AG09319 (cell line): Measurements from ENCODE around the gene ATG12.
"Not testable (repeated sequence)": the region's sequence is repeated elsewhere in the genome, so short reads cannot be mapped to it uniquely, and the experiment has no call there.

ENCODE experiments used
- DNase-seq: peaks from one replicate; pipeline ENCODE4 v3.0.0-alpha.2; 2010; ENCODE audit warnings: low read depth; ENCODE audit errors: extremely low read depth
- CTCF ChIP-seq: IDR thresholded peaks from 2 replicates; pipeline ENCODE4 v1.5.1; 2011; ENCODE audit warnings: low read depth, mild to moderate bottlenecking, inconsistent platforms, low read length, moderate library complexity

Gene ATG12

GRCh38 chr5:115841382-115842088 is at the start of gene ATG12, which contains the start of gene AP3S1:
Gene ATG12 (minus strand): TSS chr5:115841565. CDS start chr5:115841552, 13 bp downstream.
Gene AP3S1 (plus strand): TSS chr5:115841935. CDS start chr5:115842038, 103 bp downstream.
- TF ChIP-seq CTCF = no peak
- peak; percentile 67 for DNase-seq

DNA sequence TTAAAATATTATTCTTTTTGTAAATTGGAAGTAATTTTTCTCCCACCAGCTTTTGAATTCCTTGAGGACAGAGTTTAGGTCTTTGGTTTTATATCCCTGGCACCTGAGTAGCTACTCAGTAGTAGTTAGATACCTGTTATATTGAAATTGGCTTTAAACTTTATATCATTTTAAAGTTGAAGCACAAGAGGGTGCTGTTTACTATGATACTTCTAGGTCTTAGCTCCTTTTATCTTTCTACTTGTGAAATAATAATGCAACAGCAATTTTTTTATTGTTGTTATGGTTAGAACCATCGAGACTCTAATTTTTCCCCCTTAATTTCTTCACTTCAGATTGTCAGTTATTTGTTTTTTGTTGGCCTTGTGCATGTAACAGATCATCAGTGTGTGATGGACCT is 46.7 kb upstream of the ATG12 start:
- peak; percentile 11 for DNase-seq
- peak; percentile 24 for TF ChIP-seq CTCF

- not testable (repeated sequence) for DNase-seq
Measured at GRCh38 chr5:115885208-115885607, 43.8 kb upstream of the ATG12 start.

- TF ChIP-seq CTCF = no peak
- no peak for DNase-seq
Measured at GRCh38 chr5:115884704-115885103, 43.3 kb upstream of the ATG12 start.

GRCh38 chr5:115882434-115882833 is 41.1 kb upstream of the ATG12 start:
- DNase-seq = not testable (repeated sequence)

DNA sequence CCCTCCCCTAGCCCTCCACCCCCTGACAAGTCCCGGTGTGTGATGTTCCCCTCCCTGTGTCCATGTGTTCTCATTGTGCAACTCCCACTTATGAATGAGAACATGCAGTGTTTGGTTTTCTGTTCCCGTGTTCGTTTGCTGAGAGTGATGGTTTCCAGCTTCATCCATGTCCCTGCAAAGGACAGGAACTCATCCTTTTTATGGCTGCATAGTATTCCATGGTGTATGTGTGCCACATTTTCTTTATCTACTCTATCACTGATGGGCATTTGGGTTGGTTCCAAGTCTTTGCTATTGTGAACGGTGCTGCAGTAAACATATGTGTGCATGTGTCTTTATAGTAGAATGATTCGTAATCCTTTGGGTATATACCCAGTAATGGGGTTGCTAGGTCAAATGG is 36.0 kb upstream of the ATG12 start:
- DNase-seq = not testable (repeated sequence)

- DNase-seq = no peak
- no peak for TF ChIP-seq CTCF
Measured at GRCh38 chr5:115875447-115875846, 34.1 kb upstream of the ATG12 start.

GRCh38 chr5:115873392-115873791 is 32.0 kb upstream of the ATG12 start:
- TF ChIP-seq CTCF = no peak
- DNase-seq = peak; percentile 7

- TF ChIP-seq CTCF = no peak
- no peak for DNase-seq
Measured at GRCh38 chr5:115872447-115872846, 31.1 kb upstream of the ATG12 start.
